Uterus (tissue), 4 donors: ENCODE data around the gene SEL1L3. TPM values are rescaled to one million over a fixed set of nuclear protein-coding genes. Genes with fewer than 3 reads are reported as not detected.

Source experiments
- DNase-seq, 2 donors: peaks; one replicate each; pipeline ENCODE4 v3.0.0-alpha.2; 2019 to 2020
- H3K27ac ChIP-seq, 2 donors: fragments of 200-600 bp; sonication (generic); 1 replicate in 1 of 2; 2 replicates in 1 of 2; pipeline ENCODE4 v1.5.1; 2016 to 2018
- H3K27me3 ChIP-seq, 2 donors: fragments of 200-600 bp; sonication (generic); one replicate each; pipeline ENCODE4 v1.5.1; 2018 to 2019; ENCODE audit warnings: control low read depth in 1 of 2
- H3K36me3 ChIP-seq, 2 donors: fragments of 200-600 bp; sonication (generic); one replicate each; pipeline ENCODE4 v1.5.1; 2019; ENCODE audit warnings: control low read depth in 1 of 2
- H3K4me1 ChIP-seq, 2 donors: fragments of 200-600 bp; sonication (generic); one replicate each; pipeline ENCODE4 v1.5.1; 2018 to 2019; ENCODE audit warnings: control low read depth in 1 of 2
- H3K4me3 ChIP-seq, 2 donors: fragments of 200-600 bp; sonication (generic); 1 replicate in 1 of 2; 2 replicates in 1 of 2; pipeline ENCODE4 v1.5.1; 2018 to 2019; ENCODE audit warnings: mild to moderate bottlenecking in 1 of 2
- H3K9me3 ChIP-seq, 2 donors: fragments of 200-600 bp; sonication (generic); one replicate each; pipeline ENCODE4 v1.5.1; 2019; ENCODE audit warnings: control low read depth in 1 of 2
- POLR2A ChIP-seq, 2 donors: fragments of 450-650 bp; IDR thresholded peaks; one replicate each; pipeline ENCODE4 v1.6.1; 2016; ENCODE audit warnings: antibody characterized with exemption in 2 of 2, mild to moderate bottlenecking in 1 of 2, moderate library complexity in 1 of 2
- intact Hi-C: fragments of 100-400 bp; cut with DNase I; formaldehyde crosslinking; loops from one replicate; pipeline ENCODE4 v1.15.1; 2023; ENCODE audit warnings: low total_unique reads
- total RNA-seq, 4 donors: library from RNA; depleted of rRNA in 3 of 4; stranded (reverse); fragments of >200 nt in 3 of 4; gene quantifications; one replicate each; pipeline versions ENCODE4 v1.1.0 to v1.2.4, GENCODE V29; 2014 to 2023
- TF ChIP-seq, protein P1 (sequence below), 4 experiments: fragments of 200-600 bp in 2 of 4; fragments of 450-650 bp in 2 of 4; sonication (generic) in 2 of 4; IDR thresholded peaks; one replicate each; pipeline ENCODE4 v1.5.1; 2016 to 2019; ENCODE audit warnings: antibody characterized with exemption in 4 of 4, mild to moderate bottlenecking in 2 of 4, moderate library complexity in 1 of 4
- donor health status: DM: yes; HTN: yes; CAD: no.

Gene SEL1L3
- total RNA-seq, 4 donors from 2014 or later, result 4.1 to 46.1 (median 21.2) TPM

DNA sequence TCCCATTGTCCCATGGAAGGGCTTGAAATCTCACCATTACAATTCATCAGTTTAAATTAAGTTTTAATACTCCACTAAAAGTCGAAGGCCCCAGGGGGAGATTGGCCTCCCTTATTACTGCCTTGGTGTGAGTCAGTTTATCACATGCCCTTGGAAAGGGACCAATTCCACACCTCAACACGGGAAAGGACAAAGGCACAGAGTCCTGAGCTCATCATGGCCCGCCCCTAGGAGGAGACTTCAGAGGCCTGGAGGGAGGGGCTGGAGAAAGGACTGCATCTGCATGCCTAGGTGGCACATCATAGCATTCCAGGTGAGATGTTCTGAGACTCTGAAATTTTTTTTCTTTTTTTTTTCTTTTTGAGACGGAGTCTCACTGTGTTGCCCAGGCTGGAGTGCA is 2.8 kb upstream of the SEL1L3 start:
- no peaks in the 10 kb centered on the region for H3K27me3 ChIP-seq
- no peaks in the 10 kb centered on the region for H3K9me3 ChIP-seq
- no peak for DNase-seq
- H3K4me3 ChIP-seq, result no peak overlapping the region
- H3K4me1 ChIP-seq, result no peaks in the 10 kb centered on the region
- H3K27ac ChIP-seq, result no peak overlapping the region
- intact Hi-C loops, result no loop called here
- H3K36me3 ChIP-seq, result no peaks in the 10 kb centered on the region
- no peak for TF ChIP-seq POLR2A (IDR thresholded peaks at IDR 0.05)
- TF ChIP-seq, protein P1, sequence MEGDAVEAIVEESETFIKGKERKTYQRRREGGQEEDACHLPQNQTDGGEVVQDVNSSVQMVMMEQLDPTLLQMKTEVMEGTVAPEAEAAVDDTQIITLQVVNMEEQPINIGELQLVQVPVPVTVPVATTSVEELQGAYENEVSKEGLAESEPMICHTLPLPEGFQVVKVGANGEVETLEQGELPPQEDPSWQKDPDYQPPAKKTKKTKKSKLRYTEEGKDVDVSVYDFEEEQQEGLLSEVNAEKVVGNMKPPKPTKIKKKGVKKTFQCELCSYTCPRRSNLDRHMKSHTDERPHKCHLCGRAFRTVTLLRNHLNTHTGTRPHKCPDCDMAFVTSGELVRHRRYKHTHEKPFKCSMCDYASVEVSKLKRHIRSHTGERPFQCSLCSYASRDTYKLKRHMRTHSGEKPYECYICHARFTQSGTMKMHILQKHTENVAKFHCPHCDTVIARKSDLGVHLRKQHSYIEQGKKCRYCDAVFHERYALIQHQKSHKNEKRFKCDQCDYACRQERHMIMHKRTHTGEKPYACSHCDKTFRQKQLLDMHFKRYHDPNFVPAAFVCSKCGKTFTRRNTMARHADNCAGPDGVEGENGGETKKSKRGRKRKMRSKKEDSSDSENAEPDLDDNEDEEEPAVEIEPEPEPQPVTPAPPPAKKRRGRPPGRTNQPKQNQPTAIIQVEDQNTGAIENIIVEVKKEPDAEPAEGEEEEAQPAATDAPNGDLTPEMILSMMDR (IDR thresholded peaks at IDR 0.05), result no peak

DNA sequence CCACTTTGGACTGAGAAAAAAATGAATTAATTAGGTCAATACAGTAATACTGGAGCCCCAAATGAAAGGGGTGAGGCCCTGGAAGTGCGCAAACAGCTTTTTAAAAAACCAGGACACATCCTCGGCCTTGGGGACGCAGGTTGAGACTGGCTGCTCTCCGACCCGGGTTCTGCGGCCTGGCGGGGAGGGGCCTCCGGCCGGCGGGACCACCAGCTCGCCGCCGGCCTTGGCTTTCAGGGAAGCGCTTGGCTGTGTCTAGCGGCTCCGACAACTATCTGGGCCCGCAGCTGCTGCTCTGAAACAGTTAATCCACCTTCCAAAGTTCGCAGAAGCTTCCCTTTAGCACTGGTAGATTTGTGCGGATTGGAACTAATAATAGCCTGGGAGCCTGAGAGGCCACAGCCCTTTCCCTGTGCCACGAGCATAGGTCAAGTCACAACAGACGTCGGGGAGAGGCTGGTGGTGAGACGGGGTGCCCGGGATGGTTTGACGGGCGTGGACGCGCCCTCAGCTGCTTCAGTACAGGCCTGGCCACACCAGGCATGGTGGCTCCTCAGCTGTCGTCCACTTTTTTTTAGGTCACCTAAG is 1.1 kb upstream of the SEL1L3 start:
- TF ChIP-seq, protein P1 (IDR thresholded peaks at IDR 0.05), result no peak
- no peak for TF ChIP-seq POLR2A (IDR thresholded peaks at IDR 0.05)
- no peak overlapping the region for H3K27ac ChIP-seq
- intact Hi-C loops, result no loop called here
- no peaks in the 10 kb centered on the region for H3K4me1 ChIP-seq
- no peaks in the 10 kb centered on the region for H3K9me3 ChIP-seq
- H3K36me3 ChIP-seq, result no peaks in the 10 kb centered on the region
- no peaks in the 10 kb centered on the region for H3K27me3 ChIP-seq
- no peak overlapping the region for H3K4me3 ChIP-seq
- no peak for DNase-seq

DNA sequence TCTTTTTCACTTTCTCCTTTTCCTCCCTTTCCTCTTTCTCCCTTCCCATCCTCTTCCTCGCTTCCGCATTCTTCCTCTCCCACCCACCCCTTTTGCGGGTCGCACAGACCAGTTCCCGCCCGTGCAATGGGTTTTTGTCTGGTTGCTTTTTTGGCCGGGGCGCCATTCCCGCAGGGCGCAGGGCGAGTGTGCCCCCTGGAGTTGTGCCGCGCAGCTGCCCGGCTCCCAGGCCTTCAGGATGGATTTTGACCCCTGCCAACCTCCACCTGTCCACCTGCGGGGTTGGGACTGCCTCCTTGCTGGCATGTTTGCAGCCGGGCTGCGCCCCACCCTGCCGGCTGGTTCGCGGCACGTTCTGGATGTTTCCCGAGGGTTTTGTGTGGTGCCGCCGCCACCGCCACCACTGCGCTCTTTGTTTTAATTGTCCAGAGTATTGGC is 578 bp upstream of the SEL1L3 start:
- Histone ChIP-seq H3K27me3 (no peaks in the 10 kb centered on the region), H3K27ac (no peak overlapping the region), H3K4me3 (peak overlapping the region; percentile 6 to 50), H3K4me1 (no peaks in the 10 kb centered on the region), H3K36me3 (no peaks in the 10 kb centered on the region), H3K9me3 (no peaks in the 10 kb centered on the region)
- intact Hi-C loops, result no loop called here
- TF ChIP-seq, protein P1 (IDR thresholded peaks at IDR 0.05), result no peak
- TF ChIP-seq POLR2A (IDR thresholded peaks at IDR 0.05), result no peak
- no peak for DNase-seq

DNA sequence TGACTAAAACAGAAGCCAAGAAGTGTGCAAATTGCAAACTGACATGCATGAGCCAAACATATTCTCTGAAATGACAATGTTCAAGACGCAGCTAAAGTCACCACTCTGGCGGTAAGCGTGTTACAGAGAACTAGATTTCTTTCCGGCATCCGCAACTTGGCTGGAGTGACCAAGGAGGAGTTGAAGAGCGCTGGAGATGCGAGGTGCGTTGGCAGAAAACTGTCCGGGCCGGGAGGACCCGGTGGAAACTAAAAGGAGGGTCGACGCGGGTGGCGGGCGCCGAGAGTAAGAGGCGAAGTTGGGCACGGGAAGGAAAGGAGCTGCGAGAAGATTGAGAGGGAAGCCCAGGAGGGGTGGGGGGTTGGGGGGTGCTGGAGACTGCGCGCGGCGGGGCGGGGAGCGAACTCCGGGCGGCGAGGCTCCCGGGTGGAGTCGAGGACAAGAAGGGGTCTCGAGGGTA is 807 bp downstream of the SEL1L3 start:
- Histone ChIP-seq H3K27ac (no peak overlapping the region), H3K4me1 (no peaks in the 10 kb centered on the region), H3K27me3 (no peaks in the 10 kb centered on the region), H3K9me3 (no peaks in the 10 kb centered on the region), H3K4me3 (peak overlapping the region; percentile 9 to 50), H3K36me3 (no peaks in the 10 kb centered on the region)
- TF ChIP-seq POLR2A (IDR thresholded peaks at IDR 0.05), result no peak
- TF ChIP-seq, protein P1 (IDR thresholded peaks at IDR 0.05), result no peak
- DNase-seq, result no peak
- intact Hi-C loops, result no loop called here

DNA sequence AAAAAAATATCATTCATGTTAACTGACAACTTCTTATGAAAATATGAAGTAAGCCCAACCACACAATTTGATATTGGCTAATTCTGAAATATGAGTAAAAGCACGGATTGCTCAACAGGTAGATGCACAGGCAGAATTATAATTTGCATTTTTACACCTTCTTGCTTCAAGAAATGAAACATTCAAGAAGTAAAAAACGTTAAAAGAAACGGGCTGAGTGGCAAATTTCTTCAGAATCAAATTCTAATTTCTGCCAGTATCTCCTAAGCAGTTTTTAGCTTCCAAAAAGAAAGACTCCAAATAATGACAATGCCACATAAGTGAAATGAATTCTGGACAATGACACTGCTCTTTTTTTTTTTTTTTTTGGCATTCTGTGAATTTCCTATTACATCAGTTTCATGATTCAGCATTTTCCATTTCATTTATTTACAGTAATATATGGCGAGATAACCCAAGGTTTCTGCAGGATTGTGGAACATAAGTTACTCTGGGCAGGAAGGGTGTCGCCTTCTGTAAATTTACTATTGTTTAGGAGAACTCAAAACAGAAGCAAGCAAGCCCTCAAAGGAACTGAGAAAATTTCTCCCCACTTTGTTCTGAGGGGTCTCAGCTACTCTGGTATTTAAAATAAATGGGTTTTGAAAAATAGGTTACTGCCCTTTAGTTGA is 1.4 kb downstream of the SEL1L3 start:
- no peak for DNase-seq
- no peaks in the 10 kb centered on the region for H3K27me3 ChIP-seq
- H3K36me3 ChIP-seq, result no peaks in the 10 kb centered on the region
- TF ChIP-seq, protein P1 (IDR thresholded peaks at IDR 0.05), result no peak
- TF ChIP-seq POLR2A (IDR thresholded peaks at IDR 0.05), result no peak
- H3K4me3 ChIP-seq, result peak overlapping the region; percentile 9 to 50
- no peaks in the 10 kb centered on the region for H3K4me1 ChIP-seq
- intact Hi-C loops, result no loop called here
- H3K27ac ChIP-seq, result no peak overlapping the region
- H3K9me3 ChIP-seq, result no peaks in the 10 kb centered on the region
